H1 (cell line): ENCODE data around the gene GPR39.

Experiments used
- BCL11A ChIP-seq, 2 experiments: IDR thresholded peaks; one replicate each; pipeline ENCODE4 v1.6.1; 2011; ENCODE audit warnings: low read depth in 2 of 2, low read length in 2 of 2, mild to moderate bottlenecking in 2 of 2
- POLR2A ChIP-seq, 2 experiments: IDR thresholded peaks; 1 replicate in 1 of 2; 2 replicates in 1 of 2; pipeline ENCODE4 v1.6.1; 2011; ENCODE audit warnings: low read depth in 2 of 2, low read length in 2 of 2, mild to moderate bottlenecking in 2 of 2; ENCODE audit errors: control extremely low read depth in 1 of 2
- RXRA ChIP-seq: IDR thresholded peaks from 2 replicates; pipeline ENCODE4 v1.6.1; 2011; ENCODE audit warnings: low read depth, mild to moderate bottlenecking, low read length, moderate library complexity; ENCODE audit not compliant: insufficient read depth
- SP2 ChIP-seq: IDR thresholded peaks from 2 replicates; pipeline ENCODE4 v1.6.1; 2012; ENCODE audit warnings: mild to moderate bottlenecking, low read length, inconsistent platforms
- TF ChIP-seq, protein P1 (sequence below): IDR thresholded peaks from 2 replicates; pipeline ENCODE4 v1.6.1; 2011; ENCODE audit warnings: low read length, improper control_type of control experiment
- TF ChIP-seq, protein P2 (sequence below), 3 experiments: IDR thresholded peaks; 1 replicate in 2 of 3; 2 replicates in 1 of 3; pipeline versions ENCODE4 v1.5.1 to v1.6.1; 2011; ENCODE audit warnings: low read length in 3 of 3, mild to moderate bottlenecking in 3 of 3, inconsistent platforms in 2 of 3, low read depth in 1 of 3, moderate library complexity in 1 of 3; ENCODE audit not compliant: insufficient read depth in 1 of 3; ENCODE audit errors: control extremely low read depth in 1 of 3

DNA sequence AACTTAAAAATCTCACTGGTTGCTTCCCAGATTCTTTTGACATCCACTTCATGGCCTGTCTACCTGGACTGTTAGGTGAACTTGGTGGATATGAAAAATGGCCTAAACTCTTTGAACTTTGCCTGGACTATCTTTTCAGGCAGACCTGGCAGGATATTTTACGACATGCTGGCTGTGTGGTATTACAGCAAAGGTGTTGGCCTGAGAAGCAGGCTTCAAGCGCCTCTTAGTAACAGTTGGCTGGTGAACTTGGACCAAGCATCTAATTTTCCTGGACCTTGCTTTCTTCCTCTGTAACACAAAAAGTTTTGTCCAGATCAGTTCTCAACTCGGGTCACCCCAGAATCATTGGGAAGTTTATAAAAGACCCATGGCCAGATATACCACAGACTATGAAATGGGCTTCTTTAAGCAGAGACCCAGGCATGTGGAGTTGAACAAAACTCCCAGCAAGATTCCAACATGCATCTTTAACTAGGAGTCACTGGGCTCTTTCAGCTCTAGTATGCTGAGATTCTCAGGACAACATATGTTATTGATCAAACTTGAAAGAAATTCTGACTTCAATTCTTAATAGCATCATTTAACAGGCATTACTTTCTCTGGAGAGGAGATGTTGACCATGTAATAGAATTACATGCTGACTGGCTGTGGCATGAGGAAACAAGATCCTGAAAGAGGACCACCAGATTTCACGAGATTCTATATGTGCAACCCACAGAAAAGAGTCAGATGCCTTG, 249.0 kb downstream of the GPR39 start:
- TF ChIP-seq, protein P1, sequence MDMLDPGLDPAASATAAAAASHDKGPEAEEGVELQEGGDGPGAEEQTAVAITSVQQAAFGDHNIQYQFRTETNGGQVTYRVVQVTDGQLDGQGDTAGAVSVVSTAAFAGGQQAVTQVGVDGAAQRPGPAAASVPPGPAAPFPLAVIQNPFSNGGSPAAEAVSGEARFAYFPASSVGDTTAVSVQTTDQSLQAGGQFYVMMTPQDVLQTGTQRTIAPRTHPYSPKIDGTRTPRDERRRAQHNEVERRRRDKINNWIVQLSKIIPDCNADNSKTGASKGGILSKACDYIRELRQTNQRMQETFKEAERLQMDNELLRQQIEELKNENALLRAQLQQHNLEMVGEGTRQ = no peak
- TF ChIP-seq RXRA (no peak), POLR2A (IDR thresholded peaks at IDR 0.05; ENCODE audit: control extremely low read depth in 1 of 2, low read depth in 2 of 2, low read length in 2 of 2) (no peak), BCL11A (IDR thresholded peaks at IDR 0.05; ENCODE audit: low read depth in 2 of 2, low read length in 2 of 2) (no peak), SP2 (no peak)
- TF ChIP-seq, protein P2, sequence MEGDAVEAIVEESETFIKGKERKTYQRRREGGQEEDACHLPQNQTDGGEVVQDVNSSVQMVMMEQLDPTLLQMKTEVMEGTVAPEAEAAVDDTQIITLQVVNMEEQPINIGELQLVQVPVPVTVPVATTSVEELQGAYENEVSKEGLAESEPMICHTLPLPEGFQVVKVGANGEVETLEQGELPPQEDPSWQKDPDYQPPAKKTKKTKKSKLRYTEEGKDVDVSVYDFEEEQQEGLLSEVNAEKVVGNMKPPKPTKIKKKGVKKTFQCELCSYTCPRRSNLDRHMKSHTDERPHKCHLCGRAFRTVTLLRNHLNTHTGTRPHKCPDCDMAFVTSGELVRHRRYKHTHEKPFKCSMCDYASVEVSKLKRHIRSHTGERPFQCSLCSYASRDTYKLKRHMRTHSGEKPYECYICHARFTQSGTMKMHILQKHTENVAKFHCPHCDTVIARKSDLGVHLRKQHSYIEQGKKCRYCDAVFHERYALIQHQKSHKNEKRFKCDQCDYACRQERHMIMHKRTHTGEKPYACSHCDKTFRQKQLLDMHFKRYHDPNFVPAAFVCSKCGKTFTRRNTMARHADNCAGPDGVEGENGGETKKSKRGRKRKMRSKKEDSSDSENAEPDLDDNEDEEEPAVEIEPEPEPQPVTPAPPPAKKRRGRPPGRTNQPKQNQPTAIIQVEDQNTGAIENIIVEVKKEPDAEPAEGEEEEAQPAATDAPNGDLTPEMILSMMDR (IDR thresholded peaks at IDR 0.05; ENCODE audit: control extremely low read depth in 1 of 3, insufficient read depth in 1 of 3, low read depth in 1 of 3, low read length in 3 of 3) = no peak
